ENCODE results near the gene KIF21B.

DNA sequence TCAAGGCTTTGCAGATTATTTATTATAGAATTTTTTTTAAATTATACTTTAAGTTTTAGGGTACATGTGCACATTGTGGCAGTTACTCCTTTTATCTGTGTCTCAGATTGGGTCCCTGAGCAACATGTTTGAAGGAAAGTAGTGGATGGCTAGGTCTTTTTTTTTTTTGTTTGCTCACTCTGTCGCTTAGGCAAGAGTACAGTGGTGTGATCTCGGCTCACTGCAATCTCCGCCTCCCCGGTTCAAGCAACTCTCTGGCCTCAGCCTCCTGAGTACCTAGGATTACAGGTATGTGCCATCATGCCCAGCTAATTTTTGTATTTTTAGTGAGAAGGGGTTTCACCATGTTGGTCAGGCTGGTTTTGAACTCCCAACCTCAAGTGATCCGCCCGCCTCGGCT is 39.6 kb upstream of the KIF21B start:
- TF ChIP-seq, protein P1, sequence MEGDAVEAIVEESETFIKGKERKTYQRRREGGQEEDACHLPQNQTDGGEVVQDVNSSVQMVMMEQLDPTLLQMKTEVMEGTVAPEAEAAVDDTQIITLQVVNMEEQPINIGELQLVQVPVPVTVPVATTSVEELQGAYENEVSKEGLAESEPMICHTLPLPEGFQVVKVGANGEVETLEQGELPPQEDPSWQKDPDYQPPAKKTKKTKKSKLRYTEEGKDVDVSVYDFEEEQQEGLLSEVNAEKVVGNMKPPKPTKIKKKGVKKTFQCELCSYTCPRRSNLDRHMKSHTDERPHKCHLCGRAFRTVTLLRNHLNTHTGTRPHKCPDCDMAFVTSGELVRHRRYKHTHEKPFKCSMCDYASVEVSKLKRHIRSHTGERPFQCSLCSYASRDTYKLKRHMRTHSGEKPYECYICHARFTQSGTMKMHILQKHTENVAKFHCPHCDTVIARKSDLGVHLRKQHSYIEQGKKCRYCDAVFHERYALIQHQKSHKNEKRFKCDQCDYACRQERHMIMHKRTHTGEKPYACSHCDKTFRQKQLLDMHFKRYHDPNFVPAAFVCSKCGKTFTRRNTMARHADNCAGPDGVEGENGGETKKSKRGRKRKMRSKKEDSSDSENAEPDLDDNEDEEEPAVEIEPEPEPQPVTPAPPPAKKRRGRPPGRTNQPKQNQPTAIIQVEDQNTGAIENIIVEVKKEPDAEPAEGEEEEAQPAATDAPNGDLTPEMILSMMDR (IDR thresholded peaks at IDR 0.05), result no peak
- no peak for TF ChIP-seq POLR2A (IDR thresholded peaks at IDR 0.05)

All from thyroid gland (tissue), 4 donors.